Stimulated activated CD8-positive, alpha-beta memory T cell treated with anti-CD3 and anti-CD28 coated beads, Interleukin-15, amount 100 ng/mL, for 1 hour (primary cell): ENCODE data around the gene MYOM1.

Source experiments
- DNase-seq: peaks from one replicate; pipeline ENCODE4 v3.0.0-alpha.2; 2020; ENCODE audit warnings: low read depth

The MYOM1 gene

DNA sequence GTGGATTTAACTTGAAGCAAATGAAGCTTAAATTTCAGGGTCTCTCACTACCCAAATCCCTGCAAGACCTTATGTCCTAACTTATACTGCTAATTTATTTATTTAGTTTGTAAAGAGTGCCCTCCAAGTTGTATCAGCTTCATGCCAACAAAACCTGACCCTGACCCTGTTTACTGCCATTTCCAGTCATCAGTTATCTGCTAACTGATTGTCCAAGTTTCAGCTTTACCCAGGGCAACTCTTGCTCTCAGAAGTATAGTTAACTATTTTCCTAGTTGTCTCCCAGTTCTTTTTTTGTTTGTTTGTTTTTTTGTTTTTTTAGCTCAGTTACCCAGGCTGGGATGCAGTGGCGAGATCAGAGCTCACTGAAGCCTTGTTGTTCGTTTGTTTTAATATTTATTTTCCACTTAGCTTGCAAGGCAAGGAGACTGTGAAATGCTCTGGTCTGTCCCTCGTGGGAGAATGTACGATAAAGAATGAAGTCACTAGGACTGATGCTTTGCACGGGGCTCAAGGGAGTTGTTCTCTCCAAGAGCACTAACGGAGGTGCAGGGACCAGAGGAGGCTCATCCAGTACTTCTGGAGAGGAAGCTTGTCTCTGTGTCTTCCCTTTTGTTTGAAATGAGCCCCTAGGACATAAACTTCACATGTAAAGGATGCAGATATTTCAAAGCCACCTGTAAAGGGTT is 35.3 kb downstream of the MYOM1 start:
- DNase-seq = no peak

GRCh38 chr18:3183103-3183717 is 36.6 kb downstream of the MYOM1 start:
- no peak for DNase-seq

GRCh38 chr18:3180325-3180724 is 39.4 kb downstream of the MYOM1 start:
- DNase-seq = no peak

DNA sequence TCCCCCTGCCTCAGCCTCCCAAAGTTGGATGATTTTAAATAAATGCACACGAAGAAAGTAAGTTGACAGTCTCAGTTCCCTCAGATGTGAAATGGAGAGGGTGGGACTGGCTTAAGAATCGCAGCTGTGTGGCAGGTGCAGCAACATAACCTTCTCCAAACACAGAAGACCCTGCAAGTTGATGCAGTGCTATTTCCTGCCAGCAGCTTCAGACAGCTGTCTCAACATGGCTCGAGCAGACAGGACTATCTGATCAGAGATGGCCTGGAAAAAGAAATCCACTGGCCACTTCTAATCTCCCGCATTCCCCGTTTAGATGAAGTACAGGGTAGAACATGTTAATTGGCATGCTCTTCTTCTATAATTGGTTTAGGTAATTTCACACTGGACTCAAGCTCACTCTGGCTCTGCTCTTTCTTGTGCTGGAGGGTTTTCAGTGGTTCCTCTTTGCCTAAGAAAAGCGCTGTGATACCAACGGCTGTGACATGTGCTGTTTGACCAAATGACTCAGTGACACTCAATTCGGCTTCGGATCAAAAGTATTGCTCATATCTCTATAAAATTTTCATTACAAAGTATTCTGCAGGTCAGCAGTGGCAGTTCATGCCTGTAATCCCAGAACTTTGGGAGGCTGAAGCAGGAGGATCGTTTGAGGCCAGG is 40.2 kb downstream of the MYOM1 start:
- no peak for DNase-seq

- DNase-seq = no peak
Measured at GRCh38 chr18:3177902-3178687, 41.7 kb downstream of the MYOM1 start.

DNA sequence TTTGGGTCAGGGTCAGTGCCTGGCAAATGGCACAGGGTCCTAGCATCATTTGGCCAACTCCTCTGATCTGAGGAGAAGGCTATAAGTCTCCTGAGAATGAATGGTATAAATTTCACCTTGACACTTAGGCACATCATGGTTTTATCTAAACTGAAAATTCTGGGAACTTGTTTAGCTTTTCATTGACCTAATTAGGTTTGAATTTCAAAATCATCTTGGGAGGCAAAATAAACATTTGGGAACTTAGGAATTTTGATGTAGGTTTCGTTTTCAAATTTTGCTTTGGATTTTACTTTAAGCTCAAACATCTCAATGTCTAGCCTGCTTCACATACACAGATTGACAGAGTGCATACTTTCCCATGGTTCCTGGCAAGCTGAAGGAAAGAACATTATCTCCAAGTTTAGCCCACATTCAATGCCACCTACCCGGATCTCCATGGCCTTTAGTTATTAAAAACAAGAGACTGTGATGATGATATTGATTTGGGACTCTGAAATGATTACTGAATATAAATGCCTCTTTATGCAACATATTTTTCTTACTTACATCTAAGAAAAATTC is 44.5 kb downstream of the MYOM1 start:
- DNase-seq = no peak

DNA sequence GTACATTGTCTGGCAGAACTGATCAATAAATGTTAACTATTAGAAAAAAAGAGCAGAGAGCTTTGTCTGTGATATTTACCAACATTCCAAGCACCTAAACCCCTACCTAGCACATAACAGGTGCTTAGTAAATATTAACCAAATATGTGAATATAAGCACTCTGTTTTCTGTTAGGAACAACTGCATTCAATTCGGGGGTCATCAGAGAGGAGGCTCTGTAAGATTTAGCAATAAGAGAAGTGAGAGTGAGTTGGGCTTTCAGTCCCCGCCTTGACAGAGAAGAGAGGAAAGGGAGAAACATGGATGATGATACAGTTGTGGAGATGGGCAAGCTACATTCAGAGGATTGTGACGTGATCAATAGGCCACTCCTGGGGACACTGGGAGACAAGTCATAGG is 47.7 kb downstream of the MYOM1 start:
- DNase-seq = no peak

DNA sequence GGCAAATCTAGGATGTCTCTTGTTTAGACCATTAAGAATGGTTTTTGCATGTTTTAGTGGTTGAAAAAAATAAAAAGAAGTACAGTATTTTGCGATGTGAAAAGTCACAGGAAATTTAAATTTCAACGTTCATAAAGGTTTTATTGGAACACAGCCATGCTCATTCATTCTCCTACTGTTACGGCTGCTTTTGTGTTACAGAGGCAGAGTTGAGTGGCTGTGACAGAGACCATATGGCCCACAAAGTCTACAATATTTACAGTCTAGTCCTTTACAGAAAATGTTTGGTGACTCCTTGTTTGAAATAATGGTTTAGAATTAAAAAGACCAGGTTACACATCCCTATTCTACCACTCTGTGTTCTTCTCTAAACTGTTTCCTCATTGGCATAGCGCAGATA is 48.1 kb downstream of the MYOM1 start:
- no peak for DNase-seq

- no peak for DNase-seq
Measured at GRCh38 chr18:3170441-3171161, 49.2 kb downstream of the MYOM1 start.

- no peak for DNase-seq
Measured at GRCh38 chr18:3164381-3164780, 55.4 kb downstream of the MYOM1 start.

DNA sequence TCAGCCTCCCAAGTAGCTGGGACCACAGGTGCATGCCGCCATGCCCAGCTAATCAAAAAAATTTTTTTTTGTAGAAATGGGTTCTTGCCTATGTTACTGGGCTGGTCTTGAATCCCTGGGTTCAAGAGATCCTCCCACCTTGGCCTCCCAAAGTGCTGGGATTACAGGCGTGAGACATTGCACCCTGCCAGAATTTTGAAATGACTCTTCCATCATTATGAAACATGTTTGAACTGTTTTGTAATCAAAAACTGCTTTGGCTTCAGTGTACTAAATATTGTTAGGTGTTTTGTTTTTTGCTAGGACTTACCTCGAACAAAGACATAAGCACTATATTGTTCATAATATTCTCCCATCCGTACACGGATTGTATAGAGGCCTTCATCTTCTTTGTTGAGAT is 55.8 kb downstream of the MYOM1 start:
- no peak for DNase-seq

DNA sequence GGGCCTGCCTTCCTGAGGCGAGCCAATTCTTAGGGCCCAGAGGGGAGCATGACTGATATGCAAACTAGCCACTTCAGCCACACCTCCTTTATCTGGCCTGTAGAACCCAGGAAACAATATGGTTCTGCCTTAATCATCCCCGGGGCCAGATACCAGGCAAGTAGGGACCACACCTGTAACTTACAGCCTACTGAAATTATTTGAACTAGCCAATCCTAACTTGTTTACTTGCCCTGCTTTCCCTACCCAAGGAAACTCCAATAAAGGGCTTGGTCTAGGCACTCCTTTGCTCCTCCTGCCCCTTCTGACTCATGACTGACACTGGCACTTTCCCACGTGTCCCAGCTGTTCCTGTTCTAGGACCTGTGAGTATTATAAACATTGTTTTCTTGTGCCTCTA is 57.6 kb downstream of the MYOM1 start:
- DNase-seq = no peak

DNA sequence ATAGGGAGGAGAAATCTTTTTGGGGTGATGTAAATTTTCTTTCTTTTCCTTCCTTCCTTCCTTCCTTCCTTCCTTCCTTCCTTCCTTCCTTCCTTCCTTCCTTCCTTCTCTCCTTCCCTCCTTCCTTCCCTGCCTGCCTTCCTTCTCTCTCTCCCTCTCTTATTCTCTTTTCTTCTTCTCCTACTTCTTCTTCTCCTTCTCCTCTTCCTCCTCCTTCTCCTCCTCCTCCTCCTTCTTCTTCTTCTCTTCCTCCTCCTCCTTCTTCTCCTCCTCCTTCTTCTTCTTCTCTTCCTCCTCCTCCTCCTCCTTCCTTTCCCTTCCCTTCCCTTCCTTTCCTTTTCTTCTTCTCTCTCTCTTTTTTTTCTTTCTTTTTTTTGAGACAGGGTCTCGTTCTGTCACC is 59.9 kb downstream of the MYOM1 start:
- DNase-seq = no peak

- DNase-seq = no peak
Measured at GRCh38 chr18:3157606-3158005, 62.2 kb downstream of the MYOM1 start.

- DNase-seq = no peak
Measured at GRCh38 chr18:3157086-3157485, 62.7 kb downstream of the MYOM1 start.

DNA sequence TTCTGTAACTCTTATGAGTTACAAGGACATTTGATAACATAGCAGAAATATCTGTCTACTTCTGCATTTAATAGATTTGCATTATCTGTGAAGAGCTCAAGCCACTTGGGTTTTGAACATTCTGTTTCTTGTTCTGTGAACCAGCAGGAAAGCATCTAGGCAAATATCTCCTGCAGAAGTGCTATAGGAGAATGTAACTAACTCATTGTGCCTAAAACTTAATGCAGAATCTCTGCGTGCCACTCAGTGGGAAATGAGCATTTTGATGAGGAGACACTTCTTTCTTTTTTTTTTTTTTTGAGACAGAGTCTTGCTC is 63.5 kb downstream of the MYOM1 start:
- DNase-seq = no peak

DNA sequence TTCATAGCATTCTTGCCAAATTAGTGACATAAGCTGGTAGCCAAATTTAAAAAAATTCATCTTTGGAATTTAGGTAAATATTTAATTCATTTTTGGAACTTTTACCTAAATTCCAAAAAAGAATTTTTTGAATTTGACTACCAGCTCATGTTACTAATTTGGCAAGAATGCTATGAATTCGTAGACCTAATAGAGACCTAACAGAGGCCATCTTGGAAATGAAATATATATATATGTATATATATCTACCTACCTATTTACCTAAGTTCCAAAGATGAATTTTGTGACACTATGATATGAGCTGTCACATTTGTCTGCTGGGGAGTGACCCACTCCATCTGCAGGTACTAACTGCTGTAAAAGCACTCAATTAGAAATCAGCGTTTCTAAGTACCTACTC is 65.6 kb downstream of the MYOM1 start:
- DNase-seq = no peak

GRCh38 chr18:3153107-3153704 is 66.6 kb downstream of the MYOM1 start:
- DNase-seq = no peak

DNA sequence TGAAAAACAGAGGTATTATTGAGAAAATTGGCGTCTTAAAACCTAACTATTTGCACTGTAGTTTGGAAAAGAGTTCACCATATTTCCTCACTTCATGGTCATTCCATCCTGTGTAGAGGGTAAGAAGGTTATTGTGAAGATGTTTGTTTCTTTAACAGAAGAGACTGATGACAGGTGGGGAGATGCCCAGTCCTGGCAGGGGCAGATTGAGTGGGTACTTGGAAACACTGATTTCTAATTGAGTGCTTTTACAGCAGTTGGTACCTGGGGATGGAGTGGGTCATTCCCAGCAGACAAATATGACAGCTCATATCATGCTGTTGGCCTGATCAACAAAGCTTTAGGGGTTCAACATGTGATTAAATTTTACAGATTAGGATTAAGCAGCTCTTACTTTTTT is 67.5 kb downstream of the MYOM1 start:
- DNase-seq = no peak

- no peak for DNase-seq
Measured at GRCh38 chr18:3151399-3152264, 68.1 kb downstream of the MYOM1 start.

GRCh38 chr18:3150688-3151087 is 69.1 kb downstream of the MYOM1 start:
- no peak for DNase-seq
